ENCODE results near the gene USHBP1.

Gene USHBP1

DNA sequence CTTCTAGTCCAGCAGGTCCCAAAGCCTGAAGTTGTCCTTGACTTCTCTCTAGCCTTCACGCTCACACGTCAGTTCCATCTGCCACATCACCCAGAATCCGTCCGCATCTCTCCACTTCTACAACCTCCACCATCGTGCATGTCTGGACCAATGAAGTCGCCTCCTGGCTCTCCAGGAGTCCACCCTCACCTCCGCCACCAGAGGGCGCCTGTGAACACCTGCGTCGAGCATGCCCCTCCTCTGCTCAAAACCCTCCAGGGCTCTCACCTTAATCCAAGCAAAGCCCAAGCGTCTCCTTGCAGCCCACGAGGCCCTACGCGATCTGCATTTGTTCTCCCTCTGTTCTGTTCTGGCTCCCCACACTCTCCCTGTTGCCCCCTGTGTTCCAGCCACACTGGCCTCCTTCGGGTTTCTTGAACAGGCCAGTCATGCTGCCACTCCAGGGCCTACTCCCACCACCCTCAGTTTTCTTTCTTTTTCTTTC is 3.7 kb downstream of the USHBP1 start:
- DNase-seq, result peak; percentile 95

- DNase-seq, result no peak
Measured at GRCh38 chr19:17259934-17260333, 4.6 kb downstream of the USHBP1 start.

- DNase-seq, result no peak
Measured at GRCh38 chr19:17259118-17259780, 5.3 kb downstream of the USHBP1 start.

GRCh38 chr19:17256130-17256529 is 8.4 kb downstream of the USHBP1 start:
- no peak for DNase-seq

- no peak for DNase-seq
Measured at GRCh38 chr19:17255150-17255621, 9.4 kb downstream of the USHBP1 start.

DNA sequence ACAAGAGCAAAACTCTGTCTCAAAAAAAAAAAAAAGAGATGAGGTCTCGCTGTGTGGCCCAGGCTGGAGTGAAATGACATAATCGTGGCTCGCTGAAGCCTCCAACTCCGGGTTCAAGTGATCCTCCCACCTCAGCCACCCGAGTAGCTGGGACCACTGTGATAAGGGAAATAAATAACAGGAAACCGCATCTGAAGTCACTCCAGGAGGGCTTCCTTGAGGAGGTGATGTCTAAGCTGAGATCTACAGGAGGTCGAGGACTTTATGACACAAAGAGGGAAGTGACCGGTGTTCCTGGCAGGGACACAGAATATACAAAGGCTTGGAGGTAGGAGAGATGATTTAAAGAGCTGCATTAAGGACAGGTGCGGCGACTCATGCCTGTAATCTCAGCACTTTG is 9.9 kb downstream of the USHBP1 start:
- no peak for DNase-seq

- no peak for DNase-seq
Measured at GRCh38 chr19:17249887-17250548, 14.5 kb downstream of the USHBP1 start.

DNA sequence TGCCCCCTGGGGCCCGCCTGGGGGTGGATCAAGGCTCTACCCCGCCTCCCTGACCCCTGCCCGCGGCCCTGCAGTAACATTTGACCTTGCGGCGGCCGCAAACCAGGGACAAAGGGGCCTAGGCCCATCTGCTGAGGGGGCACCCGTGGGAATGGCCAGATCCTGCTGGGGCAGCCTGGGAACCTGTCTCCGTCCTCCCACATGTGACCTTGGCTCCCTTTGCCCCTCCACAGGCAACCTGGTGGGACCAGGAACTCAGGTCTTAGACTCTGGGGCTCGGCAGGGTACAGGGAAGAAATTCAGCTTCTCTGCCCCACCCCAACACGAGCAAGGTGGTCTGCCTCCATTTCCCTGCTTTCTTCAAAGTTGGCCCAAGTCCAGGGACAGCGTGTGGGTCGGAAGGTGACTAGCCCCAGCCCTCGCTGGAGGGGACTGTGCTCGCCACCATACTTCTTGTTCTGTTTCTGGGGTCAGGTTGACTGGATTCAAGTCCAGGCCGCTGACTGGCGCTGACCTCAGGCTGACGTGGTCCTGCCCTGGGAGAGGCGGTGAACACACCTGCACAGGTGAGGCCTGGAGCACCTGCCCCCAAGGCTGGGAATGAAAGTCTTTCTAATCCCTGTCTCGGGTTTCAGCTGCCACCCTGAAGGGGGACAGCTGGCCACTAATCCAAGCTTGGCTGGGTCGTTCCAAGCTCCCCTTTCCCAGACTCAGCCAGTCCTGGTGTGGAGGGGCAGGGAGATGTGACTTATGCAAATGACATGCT is 16.4 kb downstream of the USHBP1 start:
- DNase-seq, result no peak

DNA sequence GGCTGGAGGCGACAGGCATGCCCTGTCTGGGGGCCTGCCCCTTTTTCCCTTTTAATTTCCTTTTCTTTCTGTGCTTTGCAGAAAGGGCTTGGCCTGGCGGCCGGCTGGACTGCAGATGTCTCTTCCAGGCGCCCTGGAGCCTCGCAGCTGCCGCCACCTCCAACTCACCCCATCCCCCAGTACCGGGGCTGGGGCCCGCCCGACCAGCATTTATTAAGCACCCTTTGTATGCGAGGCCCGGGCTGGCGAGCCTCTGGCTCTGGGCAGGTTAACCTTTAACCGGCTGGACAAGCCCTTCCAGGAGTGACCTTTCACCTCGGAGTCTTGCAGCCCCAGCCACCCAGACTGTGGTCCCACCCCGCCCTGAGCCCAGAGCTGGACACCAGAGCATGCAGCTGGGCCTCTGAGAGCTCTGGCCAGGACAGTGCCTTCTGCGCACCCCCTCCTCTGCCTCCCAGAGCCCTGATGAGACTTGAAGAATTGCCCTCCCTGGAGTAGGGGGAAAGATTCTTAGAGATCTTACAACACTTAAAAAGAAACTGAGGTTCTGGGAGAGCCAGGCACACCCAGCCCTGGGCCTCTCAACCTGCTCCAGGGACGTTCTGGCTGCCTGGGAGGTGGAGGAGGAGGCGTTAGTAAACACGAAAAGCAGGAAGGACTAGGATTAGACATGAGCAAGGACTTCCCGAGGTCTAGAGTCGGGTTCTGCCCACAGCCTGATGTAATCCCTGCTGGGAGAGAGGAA is 17.7 kb downstream of the USHBP1 start:
- no peak for DNase-seq

DNA sequence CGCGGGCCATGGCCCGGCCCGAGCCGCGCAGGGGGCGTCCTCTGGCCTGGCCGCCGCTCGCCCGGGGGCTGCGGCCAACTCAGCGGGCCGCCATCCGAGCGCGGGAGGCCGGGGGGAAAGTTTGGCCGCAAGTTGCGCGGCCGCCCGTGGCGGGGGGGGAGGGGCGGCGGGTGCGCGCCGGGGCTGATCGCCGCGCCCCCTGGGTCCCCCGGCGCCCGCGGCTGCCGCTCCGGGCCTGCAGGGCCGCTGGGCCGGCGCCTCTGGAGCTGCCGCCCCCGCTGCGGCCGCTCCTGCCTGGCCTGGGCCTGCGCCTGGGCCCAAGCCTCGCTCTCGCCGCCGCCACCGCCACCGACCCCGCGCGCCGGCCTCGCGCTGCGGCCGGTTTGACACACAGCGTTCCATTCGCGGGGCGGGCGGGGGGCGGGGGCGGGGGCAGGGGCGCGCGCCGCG is 19.0 kb downstream of the USHBP1 start, which contains the start of gene NR2F6:
Gene NR2F6 (minus strand): TSS at position 385 of the 450 bp plus-strand sequence. CDS start 699 bp downstream, outside the sequence.
- no peak for DNase-seq

- DNase-seq, result peak; percentile 39
Measured at GRCh38 chr19:17244618-17245534, 19.7 kb downstream of the USHBP1 start.

GRCh38 chr19:17243830-17244617 is 20.5 kb downstream of the USHBP1 start:
- DNase-seq, result no peak

DNA sequence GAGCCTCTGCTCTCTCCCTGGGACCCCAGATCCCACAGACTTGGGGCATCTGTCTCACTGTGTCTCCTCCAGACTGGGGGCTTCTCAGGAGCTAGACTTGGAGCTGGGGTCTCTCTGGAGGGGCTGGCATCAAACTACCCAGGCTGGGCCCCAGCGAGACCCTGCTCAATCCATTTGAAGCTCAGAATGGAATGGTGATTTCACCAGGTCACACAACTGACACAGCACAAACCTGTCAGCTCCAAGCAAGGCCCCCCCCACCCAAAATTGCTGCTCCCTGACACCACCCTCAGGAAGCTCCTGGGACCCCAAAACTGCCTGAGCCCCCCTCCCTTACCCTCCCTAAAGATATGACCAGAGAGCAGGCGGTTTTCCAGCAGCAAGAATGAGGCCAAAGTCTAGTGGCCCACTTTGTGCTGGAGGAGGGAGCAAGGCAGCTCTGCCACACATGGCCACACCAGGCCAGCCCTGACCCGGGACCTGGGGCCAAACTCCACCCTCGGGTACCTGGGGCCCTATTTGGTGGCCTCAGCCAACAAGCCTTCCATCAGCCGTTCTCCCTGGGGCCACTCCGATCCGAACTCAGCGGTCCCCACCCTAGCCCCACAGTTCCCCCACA is 21.2 kb downstream of the USHBP1 start:
- DNase-seq, result no peak

DNA sequence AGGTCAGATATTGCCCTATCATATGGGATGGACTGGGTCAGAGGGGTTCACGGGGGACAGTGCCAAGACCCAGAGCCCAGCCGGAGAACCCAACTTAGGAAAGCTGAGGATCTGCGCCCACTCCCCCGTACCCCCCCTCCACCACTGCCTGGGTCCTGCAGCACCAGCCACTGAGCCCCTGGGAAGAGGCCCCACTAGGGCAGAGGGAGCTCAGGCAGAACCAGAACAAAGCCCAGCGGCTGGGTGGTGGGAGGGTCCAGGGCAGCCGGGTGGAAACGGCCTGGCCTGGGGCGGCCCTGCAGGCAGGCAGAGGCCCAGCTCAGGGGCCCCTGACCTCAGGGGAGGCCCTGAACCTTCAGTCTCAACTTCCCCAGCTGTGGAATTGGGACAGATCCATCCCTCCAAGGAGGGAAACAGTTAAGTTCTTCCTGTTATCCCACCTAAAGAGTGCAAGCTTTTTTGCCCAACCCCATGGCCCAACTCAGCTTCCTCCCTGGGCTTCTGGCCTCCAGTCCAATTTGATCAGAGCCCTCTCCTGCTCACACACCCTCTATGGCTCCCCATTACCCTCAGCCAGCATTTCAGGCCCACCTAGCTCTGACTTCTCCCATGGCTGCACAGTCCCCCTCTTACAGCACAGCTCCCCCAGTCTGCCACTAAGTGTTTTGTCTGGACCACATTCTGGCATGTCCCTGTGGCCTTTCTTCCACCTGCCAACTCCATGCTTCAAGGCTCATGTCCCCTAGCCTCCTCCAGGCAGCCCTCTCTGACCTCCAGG is 21.9 kb downstream of the USHBP1 start:
- no peak for DNase-seq

DNA sequence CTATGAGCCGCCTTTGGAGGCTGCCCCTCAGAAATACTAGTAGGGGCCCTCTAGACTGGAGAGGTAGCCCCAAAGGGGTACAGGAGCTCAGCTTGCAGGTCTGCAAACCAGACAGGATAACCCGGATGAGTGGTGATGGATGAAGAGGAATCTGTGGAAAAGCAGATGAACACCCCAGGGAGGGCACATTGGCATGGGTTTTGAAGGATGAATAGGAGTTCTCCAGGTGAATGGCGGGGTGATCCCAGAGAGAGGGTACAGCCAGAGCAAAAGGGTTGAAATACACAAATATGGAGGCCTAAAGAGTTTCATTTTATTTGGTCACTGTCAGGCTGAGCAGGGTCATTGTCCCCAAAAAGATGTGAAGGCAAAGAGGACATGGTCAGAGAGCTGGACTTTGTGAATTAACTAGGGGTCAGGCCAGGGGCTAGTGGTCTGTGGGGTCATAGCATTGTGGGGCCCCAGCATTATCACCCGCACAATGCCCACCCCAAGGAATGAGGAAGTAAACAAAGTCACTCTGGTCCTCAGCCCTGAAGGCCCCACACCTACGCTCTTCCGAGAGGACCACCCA is 23.6 kb downstream of the USHBP1 start:
- no peak for DNase-seq

DNA sequence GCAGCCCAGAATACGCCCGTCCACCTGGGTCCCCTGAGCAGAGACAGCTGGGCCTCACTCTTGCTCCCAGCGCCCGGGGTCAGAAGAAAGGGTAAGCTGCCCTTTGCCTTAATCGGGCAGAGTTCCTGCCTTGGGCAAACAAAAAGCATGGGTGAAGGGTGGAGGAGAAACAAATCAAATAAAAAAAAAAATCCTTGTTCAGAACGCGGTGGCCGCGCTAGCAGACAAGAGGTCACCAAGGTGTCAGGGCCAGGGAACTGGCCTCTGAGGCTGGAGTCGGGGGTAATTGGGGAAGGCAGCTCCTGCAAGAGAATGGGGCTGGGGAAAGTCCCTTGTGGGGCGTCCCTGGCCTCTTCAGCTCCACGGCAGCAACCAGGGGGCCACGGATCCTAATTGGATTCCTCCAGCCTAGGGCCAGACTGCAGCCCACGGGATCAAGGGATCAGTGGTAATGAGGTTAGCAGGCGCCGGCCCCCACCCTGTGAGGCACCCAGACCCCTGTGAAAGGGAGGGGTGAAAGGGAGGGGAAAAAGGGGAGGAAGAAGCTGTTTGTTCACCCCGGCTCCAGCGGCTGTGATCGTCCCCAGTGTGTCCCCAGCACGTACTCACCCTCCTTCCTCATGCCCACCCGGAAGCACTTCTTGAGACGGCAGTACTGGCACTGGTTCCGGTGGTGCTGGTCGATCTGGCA is 24.3 kb downstream of the USHBP1 start:
- DNase-seq, result no peak

GRCh38 chr19:17237747-17238706 is 26.5 kb downstream of the USHBP1 start:
- DNase-seq, result no peak

Measured in CD4-positive, alpha-beta T cell treated with Interleukin-17A for 4 hours (primary cell).